Activated CD4-positive, alpha-beta T cell treated with anti-CD3 and anti-CD28 coated beads, Interleukin-2, amount 10 ng/mL, durations not matched to agents 24 days and 14 days (primary cell): ENCODE measurements around the gene RABEPK. TPM values are rescaled to one million over a fixed set of nuclear protein-coding genes. Genes with fewer than 3 reads are reported as not detected.
"Not testable (repeated sequence)": the region's sequence is repeated elsewhere in the genome, so short reads cannot be mapped to it uniquely, and the experiment has no call there.

Experiments
- DNase-seq: peaks from one replicate; pipeline ENCODE4 v3.0.0; 2022
- H3K27ac Mint-ChIP-seq: one replicate; pipeline ENCODE4 v1.8.0; 2022; ENCODE audit warnings: mild to moderate bottlenecking, mixed read lengths
- H3K27me3 Mint-ChIP-seq: one replicate; pipeline ENCODE4 v1.8.0; 2022; ENCODE audit warnings: mixed read lengths
- H3K36me3 Mint-ChIP-seq: one replicate; pipeline ENCODE4 v1.8.0; 2022; ENCODE audit warnings: low read depth, mild to moderate bottlenecking, mixed read lengths
- H3K4me1 Mint-ChIP-seq: one replicate; pipeline ENCODE4 v1.8.0; 2021; ENCODE audit warnings: mixed read lengths
- H3K4me3 Mint-ChIP-seq: one replicate; pipeline ENCODE4 v1.8.0; 2022; ENCODE audit warnings: mild to moderate bottlenecking, moderate library complexity, mixed read lengths
- H3K9me3 Mint-ChIP-seq: one replicate; pipeline ENCODE4 v1.8.0; 2021; ENCODE audit warnings: mixed read lengths
- intact Hi-C: fragments of 100-400 bp; cut with micrococcal nuclease; formaldehyde crosslinking; loops from one replicate; pipeline ENCODE4 v1.15.1; 2023
- total RNA-seq: library from RNA; stranded (reverse); gene quantifications from 2 replicates; pipeline ENCODE4 v1.2.3, GENCODE V29; 2022

RABEPK gene, protein sequence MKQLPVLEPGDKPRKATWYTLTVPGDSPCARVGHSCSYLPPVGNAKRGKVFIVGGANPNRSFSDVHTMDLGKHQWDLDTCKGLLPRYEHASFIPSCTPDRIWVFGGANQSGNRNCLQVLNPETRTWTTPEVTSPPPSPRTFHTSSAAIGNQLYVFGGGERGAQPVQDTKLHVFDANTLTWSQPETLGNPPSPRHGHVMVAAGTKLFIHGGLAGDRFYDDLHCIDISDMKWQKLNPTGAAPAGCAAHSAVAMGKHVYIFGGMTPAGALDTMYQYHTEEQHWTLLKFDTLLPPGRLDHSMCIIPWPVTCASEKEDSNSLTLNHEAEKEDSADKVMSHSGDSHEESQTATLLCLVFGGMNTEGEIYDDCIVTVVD
- total RNA-seq = 36.6 and 37.7 TPM in 2 replicates

DNA sequence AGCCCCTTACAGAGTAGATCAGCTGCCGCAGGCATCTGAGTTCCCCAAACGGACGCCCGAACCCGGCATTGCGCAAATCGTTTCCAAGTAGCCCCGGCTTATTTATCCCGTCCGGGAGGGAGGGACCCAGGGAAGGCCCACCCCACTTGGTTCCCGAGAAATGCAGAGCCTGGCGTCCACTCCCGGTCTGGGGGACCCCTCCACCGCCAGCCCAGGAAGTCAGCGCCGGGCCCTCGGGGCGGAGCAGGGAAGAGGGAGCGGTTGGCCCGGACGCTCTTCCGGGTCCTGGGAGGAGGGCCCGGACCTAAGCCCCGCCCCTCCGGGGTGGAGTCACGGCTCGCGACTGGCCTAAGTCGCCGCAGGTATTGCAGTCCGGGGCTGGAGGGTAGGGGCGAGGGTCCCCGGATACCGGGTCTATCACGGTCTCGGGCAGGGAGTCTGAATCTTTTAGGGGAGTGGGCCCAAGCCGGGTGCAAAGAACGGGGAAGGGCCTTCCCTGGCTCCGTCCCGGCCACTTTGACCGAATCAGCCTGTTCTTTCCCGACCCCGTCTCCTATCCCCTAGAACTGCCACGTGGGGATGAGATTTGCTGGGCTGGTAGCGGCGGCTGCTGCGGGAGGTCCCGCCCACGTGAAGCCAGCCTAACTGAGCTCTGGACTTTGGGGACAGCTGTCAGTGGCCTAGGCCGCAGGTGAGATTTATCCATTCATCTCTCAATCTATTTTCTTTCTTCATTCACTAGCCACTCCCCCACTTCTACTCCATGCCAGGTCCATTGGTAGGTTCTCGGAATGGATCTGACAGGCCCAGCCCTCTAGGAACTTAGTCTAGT lies at the start of gene RABEPK:
RABEPK (plus strand) TSS at position 327 of the 832 bp plus-strand sequence. CDS start 2,472 bp downstream, outside the sequence.
- H3K4me3 Mint-ChIP-seq = peak within 1 kb of the TSS; percentile 95
- intact Hi-C loops = loop anchor here (1.0 to 2.0 kb wide), 3 partner anchors 11 to 60 kb away; partner anchors contain the start of genes GAPVD1, HSPA5 and PPP6C
- peaks cover 5% of the 10 kb centered on the region for H3K27me3 Mint-ChIP-seq
- H3K4me1 Mint-ChIP-seq = peaks cover 14% of the 10 kb centered on the region
- DNase-seq = peak; percentile 98
- H3K27ac Mint-ChIP-seq = peak within 1 kb of the TSS; percentile 92
- no peaks in the 10 kb centered on the region for H3K9me3 Mint-ChIP-seq
- peaks cover 13% of the 10 kb centered on the region for H3K36me3 Mint-ChIP-seq

- H3K4me1 Mint-ChIP-seq = peaks cover 5% of the 10 kb centered on the region
- H3K27ac Mint-ChIP-seq = no peak overlapping the region
- H3K27me3 Mint-ChIP-seq = no peaks in the 10 kb centered on the region
- intact Hi-C loops = no loop called here
- no peak overlapping the region for H3K4me3 Mint-ChIP-seq
- H3K9me3 Mint-ChIP-seq = no peaks in the 10 kb centered on the region
- peaks cover 39% of the 10 kb centered on the region for H3K36me3 Mint-ChIP-seq
- DNase-seq = no peak
Measured at GRCh38 chr9:125151730-125152129, 48.6 kb upstream of the RABEPK start.

DNA sequence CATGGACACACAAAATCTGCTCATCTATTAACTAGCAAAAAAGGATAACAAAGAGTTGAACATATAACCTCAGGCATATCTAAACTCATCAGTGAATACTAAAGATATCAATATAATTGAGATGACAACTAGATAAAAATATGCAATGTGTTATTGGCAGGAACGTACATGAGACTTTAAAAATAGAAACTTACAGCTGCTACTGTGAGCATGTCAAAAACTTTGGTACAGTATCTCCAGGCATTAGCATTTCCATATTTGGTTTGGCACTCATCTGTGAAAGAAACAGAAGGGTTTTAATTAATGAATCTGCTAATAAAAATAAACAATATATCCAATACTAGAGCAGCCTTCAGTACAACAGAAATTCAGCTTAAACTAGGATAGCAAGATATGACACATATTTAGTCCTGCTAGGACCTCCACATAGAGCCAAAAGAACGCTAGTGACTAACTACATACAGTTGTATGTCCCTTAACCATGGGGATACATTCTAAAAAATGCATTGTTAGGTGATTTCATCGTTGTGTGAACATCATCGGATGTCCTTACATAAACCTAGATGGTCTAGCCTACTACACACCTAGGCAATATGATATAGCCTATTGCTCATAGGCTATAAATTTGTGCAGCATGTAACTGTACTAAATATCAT lies 46.5 kb upstream of the RABEPK start:
- intact Hi-C loops = no loop called here
- DNase-seq = no peak
- no peak overlapping the region for H3K27ac Mint-ChIP-seq
- H3K9me3 Mint-ChIP-seq = no peaks in the 10 kb centered on the region
- H3K27me3 Mint-ChIP-seq = no peaks in the 10 kb centered on the region
- no peak overlapping the region for H3K4me3 Mint-ChIP-seq
- H3K4me1 Mint-ChIP-seq = peaks cover 5% of the 10 kb centered on the region
- H3K36me3 Mint-ChIP-seq = peaks cover 44% of the 10 kb centered on the region

DNA sequence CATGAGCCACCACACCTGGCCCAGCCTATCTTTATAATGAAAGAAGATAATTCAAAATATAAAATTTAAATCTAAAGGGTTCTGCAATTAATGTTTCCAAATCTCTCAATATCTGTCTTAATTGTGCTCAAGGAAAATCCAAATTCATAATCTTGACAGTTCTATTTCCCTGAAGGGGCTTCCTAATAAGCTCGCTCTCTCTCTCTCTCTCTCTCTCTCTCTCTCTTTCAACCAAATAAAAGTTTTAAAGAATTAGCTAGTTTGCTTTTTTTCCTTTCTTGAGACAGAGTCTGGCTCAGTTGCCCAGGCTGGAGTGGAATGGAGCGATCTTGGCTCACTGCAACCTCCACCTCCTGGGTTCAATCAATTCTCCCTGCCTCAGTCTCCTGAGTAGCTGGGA lies 43.8 kb upstream of the RABEPK start:
- intact Hi-C loops = no loop called here
- peaks cover 33% of the 10 kb centered on the region for H3K36me3 Mint-ChIP-seq
- DNase-seq = no peak
- no peaks in the 10 kb centered on the region for H3K27me3 Mint-ChIP-seq
- no peak overlapping the region for H3K4me3 Mint-ChIP-seq
- peaks cover 4% of the 10 kb centered on the region for H3K4me1 Mint-ChIP-seq
- no peak overlapping the region for H3K27ac Mint-ChIP-seq
- no peaks in the 10 kb centered on the region for H3K9me3 Mint-ChIP-seq

- H3K4me3 Mint-ChIP-seq = no peak overlapping the region
- H3K27me3 Mint-ChIP-seq = no peaks in the 10 kb centered on the region
- intact Hi-C loops = no loop called here
- no peaks in the 10 kb centered on the region for H3K9me3 Mint-ChIP-seq
- H3K4me1 Mint-ChIP-seq = peaks cover 4% of the 10 kb centered on the region
- no peak for DNase-seq
- H3K27ac Mint-ChIP-seq = no peak overlapping the region
- peaks cover 21% of the 10 kb centered on the region for H3K36me3 Mint-ChIP-seq
Measured at GRCh38 chr9:125160750-125161149, 39.6 kb upstream of the RABEPK start.

GRCh38 chr9:125161284-125161918 lies 38.9 kb upstream of the RABEPK start:
- Mint-ChIP-seq H3K36me3 (peaks cover 21% of the 10 kb centered on the region), H3K4me1 (peaks cover 4% of the 10 kb centered on the region), H3K9me3 (no peaks in the 10 kb centered on the region), H3K4me3 (no peak overlapping the region), H3K27ac (no peak overlapping the region), H3K27me3 (no peaks in the 10 kb centered on the region)
- intact Hi-C loops = no loop called here
- DNase-seq = no peak

DNA sequence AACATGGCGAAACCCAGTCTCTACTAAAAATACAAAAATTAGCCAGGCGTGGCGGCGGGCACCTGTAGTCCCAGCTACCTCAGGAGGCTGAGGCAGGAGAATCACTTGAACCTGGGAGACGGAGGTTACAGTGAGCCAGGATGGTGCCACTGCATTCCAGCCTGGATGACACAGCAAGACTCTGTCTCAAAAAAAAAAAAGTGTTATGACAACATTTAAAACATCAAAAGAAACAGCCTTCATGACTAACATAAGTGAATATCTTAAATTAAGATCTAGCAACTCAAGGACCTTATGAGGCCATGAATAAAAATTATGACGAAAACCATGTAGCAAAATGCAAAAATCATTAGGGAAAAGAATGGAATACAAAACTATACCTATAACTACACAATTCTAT lies 37.5 kb upstream of the RABEPK start:
- H3K4me3 Mint-ChIP-seq, DNase-seq, H3K4me1 Mint-ChIP-seq, intact Hi-C loops, H3K27me3 Mint-ChIP-seq, H3K27ac Mint-ChIP-seq, H3K9me3 Mint-ChIP-seq: not testable (repeated sequence)
- H3K36me3 Mint-ChIP-seq = peaks cover 17% of the 10 kb centered on the region

DNA sequence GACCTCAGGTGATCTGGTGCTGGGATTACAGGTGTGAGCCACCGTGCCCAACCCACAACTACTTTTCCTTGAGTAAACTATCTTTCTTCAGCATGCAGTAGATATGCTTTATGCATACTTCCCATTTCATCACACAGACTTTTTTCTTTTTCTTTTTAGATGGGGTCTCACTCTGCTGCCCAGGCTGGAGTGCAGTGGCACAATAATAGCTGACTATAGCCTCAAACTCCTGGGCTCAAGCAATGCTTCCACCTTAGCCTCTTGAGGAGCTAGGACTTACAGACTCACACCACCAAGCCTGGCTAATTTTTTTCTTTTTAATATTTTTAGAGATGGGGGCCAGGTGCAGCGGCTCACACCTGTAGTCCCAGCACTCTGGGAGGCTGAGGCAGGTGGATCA lies 33.6 kb upstream of the RABEPK start:
- intact Hi-C loops = no loop called here
- H3K4me3 Mint-ChIP-seq = no peak overlapping the region
- DNase-seq = no peak
- peaks cover 2% of the 10 kb centered on the region for H3K4me1 Mint-ChIP-seq
- no peaks in the 10 kb centered on the region for H3K9me3 Mint-ChIP-seq
- H3K27me3 Mint-ChIP-seq = no peaks in the 10 kb centered on the region
- no peak overlapping the region for H3K27ac Mint-ChIP-seq
- H3K36me3 Mint-ChIP-seq = peaks cover 26% of the 10 kb centered on the region

DNA sequence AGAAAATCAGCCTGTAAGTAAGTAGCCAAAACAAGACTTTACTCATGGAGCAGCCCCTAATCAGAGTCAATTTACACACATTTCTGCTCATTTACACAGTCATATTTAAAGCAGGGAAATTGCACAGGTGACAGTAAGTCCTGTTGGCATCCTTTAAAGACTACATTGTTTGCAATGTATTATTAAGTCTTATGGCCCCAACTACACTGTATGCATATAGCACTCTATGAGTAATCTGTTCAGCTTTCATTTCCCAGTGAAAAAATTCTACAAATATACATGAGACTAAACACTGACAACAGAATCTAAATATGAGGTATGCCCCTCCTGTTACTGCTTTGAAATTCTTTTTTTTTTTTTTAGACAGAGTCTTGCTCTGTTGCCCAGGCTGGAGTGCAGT lies 30.4 kb upstream of the RABEPK start:
- Mint-ChIP-seq H3K27ac (no peak overlapping the region), H3K27me3 (no peaks in the 10 kb centered on the region), H3K9me3 (no peaks in the 10 kb centered on the region), H3K4me1 (peaks cover 12% of the 10 kb centered on the region), H3K36me3 (peaks cover 32% of the 10 kb centered on the region), H3K4me3 (no peak overlapping the region)
- intact Hi-C loops = no loop called here
- DNase-seq = no peak

DNA sequence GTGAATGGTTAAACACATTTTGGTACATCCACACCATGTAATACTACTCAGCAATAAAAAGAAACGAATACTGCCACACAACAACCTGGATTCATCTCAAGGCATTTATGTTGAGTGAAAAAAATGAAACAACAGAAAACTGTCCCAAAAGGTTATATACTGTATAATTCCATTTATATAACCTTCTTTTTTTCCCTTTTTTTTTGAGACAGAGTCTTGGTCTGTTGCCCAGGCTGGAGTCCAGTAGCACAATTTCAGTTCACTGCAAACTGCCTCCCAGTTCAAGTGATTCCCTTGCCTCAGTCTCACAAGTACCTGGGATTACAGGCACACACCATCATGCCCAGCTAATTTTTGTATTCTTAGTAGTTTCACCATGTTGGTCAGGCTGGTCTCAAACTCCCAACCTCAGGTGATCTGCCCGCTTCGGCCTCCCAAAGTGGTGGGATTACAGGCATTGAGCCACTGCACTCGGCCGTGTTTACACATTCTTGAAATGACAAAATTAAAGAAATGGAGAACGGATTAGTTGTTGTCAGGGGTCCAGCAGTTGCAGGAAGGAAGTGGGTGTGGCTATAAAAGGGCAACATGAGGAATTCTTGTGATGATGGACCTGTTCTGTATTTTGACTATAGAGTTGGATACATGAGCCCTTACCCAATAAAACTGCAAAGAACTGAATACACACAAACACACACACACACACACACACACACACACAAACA lies 28.1 kb upstream of the RABEPK start:
- intact Hi-C loops = no loop called here
- Mint-ChIP-seq H3K4me1 (peaks cover 20% of the 10 kb centered on the region), H3K27ac (no peak overlapping the region), H3K4me3 (no peak overlapping the region), H3K27me3 (no peaks in the 10 kb centered on the region), H3K9me3 (no peaks in the 10 kb centered on the region), H3K36me3 (peaks cover 29% of the 10 kb centered on the region)
- DNase-seq = no peak

- no peak for DNase-seq
- intact Hi-C loops = no loop called here
- no peak overlapping the region for H3K27ac Mint-ChIP-seq
- H3K4me1 Mint-ChIP-seq = peaks cover 29% of the 10 kb centered on the region
- no peaks in the 10 kb centered on the region for H3K9me3 Mint-ChIP-seq
- H3K4me3 Mint-ChIP-seq = no peak overlapping the region
- H3K27me3 Mint-ChIP-seq = no peaks in the 10 kb centered on the region
- H3K36me3 Mint-ChIP-seq = peaks cover 18% of the 10 kb centered on the region
Measured at GRCh38 chr9:125176636-125177035, 23.7 kb upstream of the RABEPK start.

DNA sequence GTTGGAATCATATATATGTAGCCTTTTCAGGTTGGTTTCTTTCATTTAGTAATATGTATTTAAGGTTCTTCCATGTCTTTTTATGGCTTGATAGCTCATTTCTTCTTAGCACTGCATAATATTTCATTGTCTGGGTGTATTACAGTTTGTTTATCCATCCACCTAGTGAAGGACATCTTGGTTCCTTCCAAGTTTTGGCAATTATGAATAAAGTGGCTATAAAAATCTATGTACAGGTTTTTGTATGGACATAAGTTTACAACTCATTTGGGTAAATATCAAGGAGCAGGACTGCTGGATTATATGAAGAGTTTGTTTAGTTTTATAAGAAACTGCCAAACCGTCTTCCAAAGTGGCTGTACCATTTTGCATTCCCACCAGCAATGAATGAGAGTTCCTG lies 22.5 kb upstream of the RABEPK start:
- intact Hi-C loops = no loop called here
- peaks cover 18% of the 10 kb centered on the region for H3K36me3 Mint-ChIP-seq
- no peaks in the 10 kb centered on the region for H3K27me3 Mint-ChIP-seq
- no peak overlapping the region for H3K4me3 Mint-ChIP-seq
- H3K9me3 Mint-ChIP-seq = peaks cover 2% of the 10 kb centered on the region
- H3K27ac Mint-ChIP-seq = no peak overlapping the region
- H3K4me1 Mint-ChIP-seq = peaks cover 23% of the 10 kb centered on the region
- no peak for DNase-seq

DNA sequence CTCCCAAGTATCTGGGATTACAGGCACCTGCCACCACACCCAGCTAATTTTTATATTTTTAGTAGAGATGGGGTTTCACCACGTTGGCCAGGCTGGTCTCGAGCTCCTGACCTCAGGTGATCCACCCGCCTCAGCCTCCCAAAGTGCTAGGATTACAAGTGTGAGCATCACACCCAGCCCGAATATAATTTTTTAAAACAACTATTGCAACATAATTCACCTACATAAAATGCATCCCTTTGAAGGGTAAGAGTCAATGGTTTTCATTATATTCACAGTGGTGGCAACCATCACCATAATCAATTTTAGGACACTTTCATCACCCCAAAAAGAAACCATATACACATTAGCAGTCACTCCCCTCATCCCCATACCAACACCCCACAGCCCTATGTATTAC lies 20.6 kb upstream of the RABEPK start:
- H3K27ac Mint-ChIP-seq, H3K27me3 Mint-ChIP-seq, H3K4me3 Mint-ChIP-seq, intact Hi-C loops, DNase-seq, H3K9me3 Mint-ChIP-seq: not testable (repeated sequence)
- Mint-ChIP-seq H3K36me3 (peaks cover 24% of the 10 kb centered on the region), H3K4me1 (peaks cover 27% of the 10 kb centered on the region)
